Peyer's patch (tissue), 4 donors: ENCODE results near the gene CTBP2. TPM values are rescaled to one million over a fixed set of nuclear protein-coding genes. Genes with fewer than 3 reads are reported as not detected.

Experiments
- DNase-seq, 3 donors: peaks; one replicate each; pipeline ENCODE4 v3.0.0-alpha.2; 2017 to 2019
- H3K27ac ChIP-seq, 4 donors: fragments of 200-600 bp; sonication (generic); one replicate each; pipeline ENCODE4 v1.5.1; 2016 to 2019
- H3K27me3 ChIP-seq, 2 donors: fragments of 200-600 bp; sonication (generic); one replicate each; pipeline ENCODE4 v1.5.1; 2019
- H3K36me3 ChIP-seq, 3 donors: fragments of 200-600 bp; sonication (generic); one replicate each; pipeline ENCODE4 v1.5.1; 2016 to 2019
- H3K4me1 ChIP-seq, 4 donors: fragments of 200-600 bp; sonication (generic); one replicate each; pipeline ENCODE4 v1.5.1; 2016 to 2019
- H3K4me3 ChIP-seq, 4 donors: fragments of 200-600 bp; sonication (generic); 1 replicate in 3 of 4; 2 replicates in 1 of 4; pipeline ENCODE4 v1.5.1; 2016 to 2019; ENCODE audit warnings: mild to moderate bottlenecking in 1 of 4
- H3K9me3 ChIP-seq, 4 donors: fragments of 200-600 bp; sonication (generic); one replicate each; pipeline ENCODE4 v1.5.1; 2016 to 2019; ENCODE audit warnings: mild to moderate bottlenecking in 1 of 4
- POLR2A ChIP-seq, 2 donors: fragments of 450-650 bp; IDR thresholded peaks; one replicate each; pipeline ENCODE4 v1.5.1; 2017; ENCODE audit warnings: antibody characterized with exemption in 2 of 2, mild to moderate bottlenecking in 2 of 2, moderate library complexity in 2 of 2
- total RNA-seq, 4 donors: library from RNA; depleted of rRNA; stranded (reverse); fragments of >200 nt; gene quantifications; one replicate each; pipeline ENCODE4 v1.1.0, GENCODE V29; 2016
- TF ChIP-seq, protein P1 (sequence below), 6 experiments: fragments of 450-650 bp in 4 of 6; fragments of 200-600 bp in 2 of 6; sonication (generic) in 1 of 6; IDR thresholded peaks; one replicate each; pipeline ENCODE4 v1.5.1; 2017 to 2019; ENCODE audit warnings: antibody characterized with exemption in 6 of 6, mild to moderate bottlenecking in 3 of 6, moderate library complexity in 1 of 6

Gene CTBP2
- total RNA-seq, 4 donors from 2014 or later: 53.6 to 83.8 (median 64.7) TPM

DNA sequence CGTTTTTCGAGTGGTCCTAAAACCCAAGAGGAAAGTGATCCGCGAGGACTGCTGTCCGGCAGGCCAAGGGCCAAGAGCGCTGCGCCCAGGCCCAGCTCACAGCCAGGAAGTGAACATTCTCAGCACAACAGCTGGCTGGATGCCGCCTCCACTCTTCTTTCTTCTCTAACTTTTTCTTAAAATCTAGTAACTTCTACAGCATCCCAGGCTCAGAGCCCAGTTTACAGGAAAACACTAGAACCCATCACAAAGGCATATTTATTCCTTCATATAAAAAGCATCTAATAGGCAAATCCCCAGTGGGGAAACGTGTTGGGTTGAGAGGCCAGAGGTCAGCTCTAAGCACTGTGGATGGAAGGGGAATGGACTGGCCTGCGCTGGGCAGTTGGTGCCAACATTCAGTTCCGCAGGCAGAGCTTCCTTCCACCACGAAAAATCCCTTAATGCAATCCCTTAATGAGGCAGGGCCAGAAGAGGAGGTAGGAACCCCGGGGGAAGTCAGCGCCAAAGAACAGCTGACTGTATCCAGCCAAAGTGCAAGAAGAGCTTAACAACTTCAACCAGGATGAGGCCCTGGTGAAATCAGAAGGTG, 143.7 kb downstream of the CTBP2 start:
- H3K4me1 ChIP-seq: peaks cover 0 to 42% (median 0%) of the 10 kb centered on the region in 4 donors
- H3K36me3 ChIP-seq: peaks cover 0 to 5% (median 0%) of the 10 kb centered on the region in 3 donors

DNA sequence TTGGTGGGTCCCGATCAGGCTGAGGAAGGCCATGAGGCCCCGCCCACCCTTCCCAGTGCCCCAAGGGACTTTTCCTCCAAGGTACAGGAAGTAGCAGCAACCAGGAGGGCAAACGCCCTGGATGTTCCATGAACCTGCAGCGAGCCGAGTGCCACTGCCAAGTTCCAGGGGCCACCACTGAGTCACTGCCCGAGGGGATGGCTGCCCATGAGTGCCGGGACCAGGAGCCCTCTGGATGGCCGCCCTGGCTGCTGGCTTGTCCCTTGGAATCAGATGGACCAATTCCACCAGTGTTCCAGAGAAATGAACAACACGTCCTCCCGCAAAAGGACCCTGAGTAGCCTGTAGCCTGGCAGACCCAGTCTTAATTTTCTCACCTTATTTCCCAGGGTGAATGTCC, 144.2 kb downstream of the CTBP2 start:
- peaks cover 0 to 42% (median 0%) of the 10 kb centered on the region in 4 donors for H3K4me1 ChIP-seq
- no peak for DNase-seq
- H3K4me3 ChIP-seq: no peak overlapping the region
- H3K27me3 ChIP-seq: no peaks in the 10 kb centered on the region
- peak overlapping the region; percentile 40 to 62 (median 45) for H3K27ac ChIP-seq
- no peak for TF ChIP-seq POLR2A (IDR thresholded peaks at IDR 0.05)
- TF ChIP-seq, protein P1, sequence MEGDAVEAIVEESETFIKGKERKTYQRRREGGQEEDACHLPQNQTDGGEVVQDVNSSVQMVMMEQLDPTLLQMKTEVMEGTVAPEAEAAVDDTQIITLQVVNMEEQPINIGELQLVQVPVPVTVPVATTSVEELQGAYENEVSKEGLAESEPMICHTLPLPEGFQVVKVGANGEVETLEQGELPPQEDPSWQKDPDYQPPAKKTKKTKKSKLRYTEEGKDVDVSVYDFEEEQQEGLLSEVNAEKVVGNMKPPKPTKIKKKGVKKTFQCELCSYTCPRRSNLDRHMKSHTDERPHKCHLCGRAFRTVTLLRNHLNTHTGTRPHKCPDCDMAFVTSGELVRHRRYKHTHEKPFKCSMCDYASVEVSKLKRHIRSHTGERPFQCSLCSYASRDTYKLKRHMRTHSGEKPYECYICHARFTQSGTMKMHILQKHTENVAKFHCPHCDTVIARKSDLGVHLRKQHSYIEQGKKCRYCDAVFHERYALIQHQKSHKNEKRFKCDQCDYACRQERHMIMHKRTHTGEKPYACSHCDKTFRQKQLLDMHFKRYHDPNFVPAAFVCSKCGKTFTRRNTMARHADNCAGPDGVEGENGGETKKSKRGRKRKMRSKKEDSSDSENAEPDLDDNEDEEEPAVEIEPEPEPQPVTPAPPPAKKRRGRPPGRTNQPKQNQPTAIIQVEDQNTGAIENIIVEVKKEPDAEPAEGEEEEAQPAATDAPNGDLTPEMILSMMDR (IDR thresholded peaks at IDR 0.05): no peak
- no peaks in the 10 kb centered on the region for H3K9me3 ChIP-seq
- H3K36me3 ChIP-seq: peaks cover 0 to 5% (median 0%) of the 10 kb centered on the region in 3 donors

More for the DNA sequence above, 143.7 kb downstream of the CTBP2 start:
- no peaks in the 10 kb centered on the region for H3K27me3 ChIP-seq
- no peak for DNase-seq
- peak overlapping the region; percentile 40 to 62 (median 45) for H3K27ac ChIP-seq
- H3K4me3 ChIP-seq: no peak overlapping the region
- no peaks in the 10 kb centered on the region for H3K9me3 ChIP-seq
- TF ChIP-seq, protein P1 (IDR thresholded peaks at IDR 0.05): no peak
- no peak for TF ChIP-seq POLR2A (IDR thresholded peaks at IDR 0.05)

DNA sequence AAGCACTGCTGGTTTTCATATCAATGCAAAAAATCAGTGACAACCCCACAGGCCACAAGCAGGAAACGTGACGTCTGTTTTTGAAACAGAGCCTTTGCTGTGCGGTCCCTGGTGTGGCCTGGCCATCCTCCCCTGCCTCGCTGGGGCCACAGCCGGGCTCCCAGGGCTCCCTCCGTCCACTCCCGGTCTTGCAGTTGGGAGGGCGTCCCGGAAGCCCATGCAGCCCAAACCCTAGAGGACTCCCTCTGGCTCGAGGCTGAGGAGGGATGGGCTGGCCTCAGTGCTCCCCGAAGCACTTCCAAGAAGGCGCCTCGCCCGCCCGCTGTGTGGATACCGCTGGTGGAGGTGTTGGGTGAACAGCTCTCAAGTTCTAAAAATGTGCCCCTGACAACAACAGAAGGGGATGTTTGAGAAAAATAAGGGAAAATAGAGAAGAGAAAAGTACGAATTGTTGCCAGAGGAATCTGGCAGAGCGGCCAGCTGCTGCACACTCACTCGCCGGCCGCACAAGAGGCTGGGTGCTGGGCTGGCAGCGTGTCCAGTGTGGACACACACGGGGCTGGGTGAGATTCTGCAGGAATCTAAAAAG, 144.9 kb downstream of the CTBP2 start:
- no peak overlapping the region for H3K4me3 ChIP-seq
- H3K27ac ChIP-seq: peak overlapping the region in 3 of 4 donors; percentile 9 to 62 (median 48)
- H3K4me1 ChIP-seq: peaks cover 0 to 42% (median 0%) of the 10 kb centered on the region in 4 donors
- H3K27me3 ChIP-seq: no peaks in the 10 kb centered on the region
- TF ChIP-seq, protein P1 (IDR thresholded peaks at IDR 0.05): no peak
- no peak for TF ChIP-seq POLR2A (IDR thresholded peaks at IDR 0.05)
- H3K9me3 ChIP-seq: no peaks in the 10 kb centered on the region
- no peaks in the 10 kb centered on the region for H3K36me3 ChIP-seq
- no peak for DNase-seq

DNA sequence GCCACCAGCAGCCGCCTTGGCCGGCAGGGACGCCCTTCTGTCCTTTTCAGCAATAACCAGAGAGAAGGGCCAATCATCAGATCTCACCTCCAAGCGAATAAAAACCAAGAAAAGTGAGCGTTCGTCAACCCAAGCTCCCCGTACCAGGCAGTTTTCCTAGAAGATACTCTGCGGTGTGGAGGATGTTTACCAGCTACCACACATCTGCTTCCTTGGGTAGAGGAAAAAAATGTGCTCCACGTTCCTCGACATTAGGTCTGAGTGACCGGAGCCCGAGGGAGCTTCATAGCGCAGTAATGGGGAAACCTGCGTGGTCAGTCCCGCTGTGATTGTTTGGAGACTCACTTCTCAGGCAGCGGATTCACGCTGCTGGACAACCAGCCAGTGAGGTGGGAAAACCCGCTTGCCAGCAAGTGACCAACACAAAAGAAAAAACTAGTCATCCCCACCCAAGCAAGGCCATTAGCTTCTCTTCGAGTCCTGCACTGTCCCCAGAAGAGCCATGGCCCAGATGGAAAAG, 145.5 kb downstream of the CTBP2 start:
- no peak for TF ChIP-seq POLR2A (IDR thresholded peaks at IDR 0.05)
- TF ChIP-seq, protein P1 (IDR thresholded peaks at IDR 0.05): no peak
- no peaks in the 10 kb centered on the region for H3K36me3 ChIP-seq
- no peak overlapping the region for H3K4me3 ChIP-seq
- peak overlapping the region in 2 of 4 donors; percentile 48 to 62 for H3K27ac ChIP-seq
- no peaks in the 10 kb centered on the region for H3K9me3 ChIP-seq
- no peaks in the 10 kb centered on the region for H3K27me3 ChIP-seq
- DNase-seq: no peak
- peaks cover 0 to 42% (median 0%) of the 10 kb centered on the region in 4 donors for H3K4me1 ChIP-seq

DNA sequence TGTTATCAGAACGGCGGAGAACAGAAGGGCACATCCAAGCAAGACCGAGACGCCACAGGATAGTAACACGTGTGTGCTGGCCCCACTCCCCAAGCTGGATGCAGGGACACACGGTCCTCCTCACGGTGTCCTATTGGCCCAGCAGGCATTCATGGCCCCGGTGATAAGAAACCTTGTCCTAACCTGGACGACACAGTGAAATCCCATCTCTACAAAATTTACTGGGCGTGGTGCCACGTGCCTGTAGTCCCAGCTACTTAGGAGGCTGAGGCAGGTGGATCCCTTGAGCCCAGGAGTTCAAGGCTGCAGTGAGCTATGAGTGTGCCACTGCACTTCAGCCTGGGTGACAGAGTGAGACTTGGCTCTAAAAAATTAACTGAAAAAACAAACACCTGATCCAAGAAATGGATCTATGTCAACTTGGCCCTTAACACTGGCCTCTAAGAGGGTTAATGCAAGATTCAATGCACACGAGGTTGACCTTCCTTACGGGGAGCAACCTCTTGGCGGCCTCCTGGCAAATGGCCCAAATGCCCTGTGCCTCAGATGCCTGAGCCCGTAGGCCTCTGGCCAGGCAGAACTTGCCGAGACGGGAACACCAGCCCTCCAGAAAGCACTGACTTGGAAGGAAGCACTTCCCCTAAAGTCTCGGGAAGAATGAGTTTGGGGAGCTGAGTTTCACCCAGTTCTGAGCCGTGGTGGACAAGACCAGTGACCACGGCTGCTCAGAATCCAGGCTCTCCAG, 146.1 kb downstream of the CTBP2 start:
- no peaks in the 10 kb centered on the region for H3K36me3 ChIP-seq
- H3K27ac ChIP-seq: no peak overlapping the region
- no peak for DNase-seq
- H3K4me1 ChIP-seq: peaks cover 0 to 49% (median 0%) of the 10 kb centered on the region in 4 donors
- H3K9me3 ChIP-seq: no peaks in the 10 kb centered on the region
- no peak overlapping the region for H3K4me3 ChIP-seq
- no peak for TF ChIP-seq POLR2A (IDR thresholded peaks at IDR 0.05)
- TF ChIP-seq, protein P1 (IDR thresholded peaks at IDR 0.05): no peak
- H3K27me3 ChIP-seq: no peaks in the 10 kb centered on the region
